ENCODE measurements around the gene RAP1A.
"Not testable (repeated sequence)": the region's sequence is repeated elsewhere in the genome, so short reads cannot be mapped to it uniquely, and the experiment has no call there.

The RAP1A gene

DNA sequence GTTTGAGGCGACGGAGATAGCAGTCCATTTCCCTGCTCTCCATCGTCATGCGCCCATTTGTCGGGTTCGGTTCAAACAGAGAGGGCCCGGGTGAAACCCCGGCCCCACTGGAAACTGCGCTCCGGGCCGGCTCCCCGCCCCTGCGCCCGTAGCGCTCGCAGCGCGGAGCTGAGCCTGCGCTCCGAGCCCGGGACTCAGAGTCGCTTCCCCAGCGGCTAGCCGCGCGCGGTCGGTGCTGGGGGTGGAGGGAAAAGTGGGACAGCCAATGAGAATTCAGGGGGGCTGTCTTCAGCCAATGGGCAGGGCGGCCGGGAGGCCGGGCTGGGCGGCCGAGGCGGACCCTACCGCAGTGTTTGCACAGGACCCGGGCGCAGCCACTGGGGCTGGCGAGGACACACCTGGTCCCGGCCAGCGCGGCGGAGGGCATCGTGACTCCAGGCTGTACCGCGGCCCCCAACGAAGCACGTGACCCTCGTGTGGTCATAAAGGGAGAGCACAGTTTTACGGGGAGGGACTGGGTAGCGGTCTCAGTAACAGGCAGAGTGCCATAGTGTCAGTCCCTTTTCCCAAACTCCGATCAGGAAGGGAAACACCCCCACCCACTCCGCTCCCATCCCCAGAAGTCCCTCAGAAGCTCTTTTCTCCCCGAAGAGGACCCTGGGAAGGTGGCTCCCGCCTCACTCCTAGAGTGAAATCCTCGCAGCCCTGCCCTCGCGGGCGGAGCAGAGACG lies 119.8 kb downstream of the RAP1A start, which contains the start of gene INKA2:
TSS of gene INKA2 (minus strand) at position 202 of the 731 bp plus-strand sequence. CDS start at position 49, 153 bp downstream.
- Histone ChIP-seq H3K4me1 (ENCODE audit: control insufficient read depth in 1 of 2, insufficient read depth in 2 of 2, low read length in 2 of 2) (peaks cover 24 to 50% of the 10 kb centered on the region in 2 donors), H3K27me3 (ENCODE audit: low read depth, low read length) (no peaks in the 10 kb centered on the region), H3K36me3 (ENCODE audit: control insufficient read depth in 1 of 2, insufficient read depth in 2 of 2, low read length in 2 of 2) (peaks cover 0 to 9% of the 10 kb centered on the region in 2 donors), H3K4me3 (ENCODE audit: low read depth in 1 of 2, low read length in 2 of 2) (peak within 1 kb of the TSS; percentile 73 to 77), H3K27ac (ENCODE audit: low read length) (peak within 1 kb of the TSS; percentile 73), H3K9me3 (ENCODE audit: control insufficient read depth in 1 of 2, low read length in 2 of 2) (no peaks in the 10 kb centered on the region)

GRCh38 chr1:111739925-111740765 lies 120.6 kb downstream of the RAP1A start:
- Histone ChIP-seq H3K4me3 (ENCODE audit: low read depth in 1 of 2, low read length in 2 of 2) (peak overlapping the region; percentile 73 to 77), H3K27me3 (ENCODE audit: low read depth, low read length) (no peaks in the 10 kb centered on the region), H3K9me3 (ENCODE audit: control insufficient read depth in 1 of 2, low read length in 2 of 2) (no peaks in the 10 kb centered on the region), H3K36me3 (ENCODE audit: control insufficient read depth in 1 of 2, insufficient read depth in 2 of 2, low read length in 2 of 2) (peaks cover 0 to 9% of the 10 kb centered on the region in 2 donors), H3K4me1 (ENCODE audit: control insufficient read depth in 1 of 2, insufficient read depth in 2 of 2, low read length in 2 of 2) (peaks cover 19 to 42% of the 10 kb centered on the region in 2 donors), H3K27ac (ENCODE audit: low read length) (peak overlapping the region; percentile 73)

DNA sequence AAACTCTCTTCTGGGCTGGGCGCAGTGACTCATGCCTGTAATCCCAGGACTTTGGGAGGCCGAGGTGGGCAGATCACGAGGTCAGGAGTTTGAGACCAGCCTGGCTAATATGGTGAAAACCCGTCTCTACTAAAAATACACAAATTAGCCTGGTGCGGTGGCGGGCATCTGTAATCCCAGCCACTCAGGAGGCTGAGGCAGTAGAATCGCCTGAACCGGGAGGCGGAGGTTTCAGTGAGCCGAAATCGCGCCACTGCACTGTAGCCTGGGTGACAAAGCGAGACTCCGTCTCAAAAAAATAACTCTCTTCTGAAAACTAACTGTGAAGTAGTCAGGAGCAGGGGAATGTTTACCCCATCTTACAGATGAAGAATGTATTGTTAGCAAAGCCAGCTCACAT lies 122.7 kb downstream of the RAP1A start:
- H3K4me1 ChIP-seq (ENCODE audit: control insufficient read depth in 1 of 2, insufficient read depth in 2 of 2, low read length in 2 of 2), result peaks cover 12 to 31% of the 10 kb centered on the region in 2 donors
- H3K27me3 ChIP-seq (ENCODE audit: low read depth, low read length), result not testable (repeated sequence)

GRCh38 chr1:111742938-111743549 lies 123.5 kb downstream of the RAP1A start:
- Histone ChIP-seq H3K4me3 (ENCODE audit: low read depth in 1 of 2, low read length in 2 of 2) (no peak overlapping the region), H3K36me3 (ENCODE audit: control insufficient read depth in 1 of 2, insufficient read depth in 2 of 2, low read length in 2 of 2) (peaks cover 0 to 4% of the 10 kb centered on the region in 2 donors), H3K27me3 (ENCODE audit: low read depth, low read length) (no peaks in the 10 kb centered on the region), H3K27ac (ENCODE audit: low read length) (no peak overlapping the region), H3K4me1 (ENCODE audit: control insufficient read depth in 1 of 2, insufficient read depth in 2 of 2, low read length in 2 of 2) (peaks cover 5 to 23% of the 10 kb centered on the region in 2 donors), H3K9me3 (ENCODE audit: control insufficient read depth in 1 of 2, low read length in 2 of 2) (no peaks in the 10 kb centered on the region)

More for the DNA sequence above, 122.7 kb downstream of the RAP1A start:
- not testable (repeated sequence) for H3K27ac ChIP-seq (ENCODE audit: low read length); H3K9me3 ChIP-seq (ENCODE audit: control insufficient read depth in 1 of 2, low read length in 2 of 2); H3K4me3 ChIP-seq (ENCODE audit: low read depth in 1 of 2, low read length in 2 of 2); H3K36me3 ChIP-seq (ENCODE audit: control insufficient read depth in 1 of 2, insufficient read depth in 2 of 2, low read length in 2 of 2)

DNA sequence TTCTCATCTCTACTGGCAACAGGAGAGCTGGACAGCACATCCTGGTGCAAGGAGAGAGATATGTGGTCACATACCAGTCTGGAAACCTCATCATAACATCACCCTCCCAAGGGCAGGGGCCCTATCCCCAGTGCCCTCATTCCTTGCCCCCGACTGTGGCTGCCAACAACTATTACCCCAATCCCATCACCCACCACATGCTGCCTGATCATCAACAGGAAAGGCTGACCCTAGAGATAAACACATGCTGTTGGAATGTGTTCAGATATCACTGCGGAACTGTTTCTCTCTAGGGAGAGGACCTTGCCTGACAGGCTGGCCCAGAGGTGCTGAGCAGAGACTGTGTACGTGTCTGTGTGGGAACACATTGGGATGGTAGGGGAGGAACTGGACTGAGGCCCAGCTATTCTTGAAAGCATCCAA lies 124.1 kb downstream of the RAP1A start:
- no peak overlapping the region for H3K4me3 ChIP-seq (ENCODE audit: low read depth in 1 of 2, low read length in 2 of 2)
- no peaks in the 10 kb centered on the region for H3K9me3 ChIP-seq (ENCODE audit: control insufficient read depth in 1 of 2, low read length in 2 of 2)
- H3K36me3 ChIP-seq (ENCODE audit: control insufficient read depth in 1 of 2, insufficient read depth in 2 of 2, low read length in 2 of 2), result peaks cover 0 to 1% of the 10 kb centered on the region in 2 donors
- H3K4me1 ChIP-seq (ENCODE audit: control insufficient read depth in 1 of 2, insufficient read depth in 2 of 2, low read length in 2 of 2), result peaks cover 3 to 22% of the 10 kb centered on the region in 2 donors
- no peaks in the 10 kb centered on the region for H3K27me3 ChIP-seq (ENCODE audit: low read depth, low read length)
- no peak overlapping the region for H3K27ac ChIP-seq (ENCODE audit: low read length)

GRCh38 chr1:111745675-111746613 lies 126.4 kb downstream of the RAP1A start:
- no peaks in the 10 kb centered on the region for H3K27me3 ChIP-seq (ENCODE audit: low read depth, low read length)
- no peaks in the 10 kb centered on the region for H3K9me3 ChIP-seq (ENCODE audit: control insufficient read depth in 1 of 2, low read length in 2 of 2)
- no peak overlapping the region for H3K27ac ChIP-seq (ENCODE audit: low read length)
- H3K36me3 ChIP-seq (ENCODE audit: control insufficient read depth in 1 of 2, insufficient read depth in 2 of 2, low read length in 2 of 2), result no peaks in the 10 kb centered on the region
- H3K4me3 ChIP-seq (ENCODE audit: low read depth in 1 of 2, low read length in 2 of 2), result no peak overlapping the region
- H3K4me1 ChIP-seq (ENCODE audit: control insufficient read depth in 1 of 2, insufficient read depth in 2 of 2, low read length in 2 of 2), result peaks cover 3 to 34% of the 10 kb centered on the region in 2 donors

DNA sequence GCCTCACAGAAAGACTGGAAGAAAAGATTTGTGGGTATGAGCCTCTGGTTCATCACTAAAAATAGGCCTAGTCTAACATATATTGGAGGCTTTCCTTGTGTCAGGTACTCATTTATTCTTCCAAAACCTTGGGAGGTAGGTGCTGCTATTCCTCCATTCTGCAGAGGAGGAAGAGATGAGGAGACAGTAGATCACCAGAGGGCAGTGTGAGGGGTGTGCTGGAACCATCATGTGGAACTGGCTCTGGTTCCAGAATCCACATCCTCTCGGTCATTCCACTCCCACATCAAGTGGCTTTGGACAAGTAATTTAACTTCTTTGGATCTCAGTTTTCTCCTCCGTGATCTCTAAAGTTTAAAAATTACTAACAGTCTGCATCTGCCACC lies 127.0 kb downstream of the RAP1A start:
- Histone ChIP-seq H3K9me3 (ENCODE audit: control insufficient read depth in 1 of 2, low read length in 2 of 2) (no peaks in the 10 kb centered on the region), H3K27ac (ENCODE audit: low read length) (no peak overlapping the region), H3K4me3 (ENCODE audit: low read depth in 1 of 2, low read length in 2 of 2) (no peak overlapping the region), H3K4me1 (ENCODE audit: control insufficient read depth in 1 of 2, insufficient read depth in 2 of 2, low read length in 2 of 2) (peaks cover 3 to 34% of the 10 kb centered on the region in 2 donors), H3K36me3 (ENCODE audit: control insufficient read depth in 1 of 2, insufficient read depth in 2 of 2, low read length in 2 of 2) (no peaks in the 10 kb centered on the region), H3K27me3 (ENCODE audit: low read depth, low read length) (no peaks in the 10 kb centered on the region)

DNA sequence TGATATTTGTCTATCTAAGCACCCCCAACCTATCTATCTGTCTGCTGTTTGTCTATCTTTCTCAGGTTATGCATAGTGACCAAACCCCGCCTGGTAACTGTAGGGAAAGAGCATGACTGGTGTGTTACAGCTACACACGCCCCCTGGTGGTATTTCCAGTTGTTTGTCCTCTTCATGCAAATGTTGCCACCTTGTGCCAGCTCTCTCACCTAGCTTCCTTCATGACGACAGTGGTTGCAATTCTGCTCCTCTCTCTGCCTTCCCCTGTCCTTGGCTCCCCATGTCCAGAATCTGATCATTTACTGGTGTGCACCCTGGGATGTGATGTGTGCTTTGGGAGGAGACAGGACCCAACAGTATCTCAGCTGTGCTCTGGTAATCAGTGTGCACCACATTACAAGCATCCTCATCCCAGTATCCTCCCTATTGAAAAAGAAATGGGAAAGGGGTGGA lies 127.7 kb downstream of the RAP1A start:
- Histone ChIP-seq H3K36me3 (ENCODE audit: control insufficient read depth in 1 of 2, insufficient read depth in 2 of 2, low read length in 2 of 2) (no peaks in the 10 kb centered on the region), H3K9me3 (ENCODE audit: control insufficient read depth in 1 of 2, low read length in 2 of 2) (no peaks in the 10 kb centered on the region), H3K27me3 (ENCODE audit: low read depth, low read length) (no peaks in the 10 kb centered on the region), H3K4me3 (ENCODE audit: low read depth in 1 of 2, low read length in 2 of 2) (no peak overlapping the region), H3K27ac (ENCODE audit: low read length) (no peak overlapping the region), H3K4me1 (ENCODE audit: control insufficient read depth in 1 of 2, insufficient read depth in 2 of 2, low read length in 2 of 2) (peaks cover 3 to 34% of the 10 kb centered on the region in 2 donors)

GRCh38 chr1:111747947-111748346 lies 128.4 kb downstream of the RAP1A start:
- H3K27me3 ChIP-seq (ENCODE audit: low read depth, low read length), result no peaks in the 10 kb centered on the region
- H3K4me1 ChIP-seq (ENCODE audit: control insufficient read depth in 1 of 2, insufficient read depth in 2 of 2, low read length in 2 of 2), result peaks cover 3 to 30% of the 10 kb centered on the region in 2 donors
- no peak overlapping the region for H3K27ac ChIP-seq (ENCODE audit: low read length)

DNA sequence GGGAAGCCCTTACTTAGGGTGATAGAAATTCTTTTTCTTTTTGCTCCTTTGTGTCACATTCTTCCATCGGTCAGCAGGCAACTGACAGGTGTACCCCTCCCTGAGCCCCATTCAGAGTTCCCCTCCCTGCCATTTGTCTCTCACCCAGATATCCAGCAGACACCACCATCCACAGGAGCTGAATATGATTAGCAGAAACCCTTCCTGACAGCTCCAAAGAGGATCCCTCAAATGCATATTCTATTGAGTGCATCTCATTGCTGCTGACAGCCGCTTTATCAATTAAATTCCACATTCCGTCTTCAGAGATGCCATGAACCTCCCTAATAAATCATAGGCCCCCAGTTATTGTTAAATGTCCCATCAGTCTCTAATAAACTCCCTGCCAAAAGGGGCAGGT lies 130.0 kb downstream of the RAP1A start:
- no peaks in the 10 kb centered on the region for H3K36me3 ChIP-seq (ENCODE audit: control insufficient read depth in 1 of 2, insufficient read depth in 2 of 2, low read length in 2 of 2)
- peaks cover 7 to 32% of the 10 kb centered on the region in 2 donors for H3K4me1 ChIP-seq (ENCODE audit: control insufficient read depth in 1 of 2, insufficient read depth in 2 of 2, low read length in 2 of 2)
- no peak overlapping the region for H3K27ac ChIP-seq (ENCODE audit: low read length)
- no peaks in the 10 kb centered on the region for H3K9me3 ChIP-seq (ENCODE audit: control insufficient read depth in 1 of 2, low read length in 2 of 2)
- no peak overlapping the region for H3K4me3 ChIP-seq (ENCODE audit: low read depth in 1 of 2, low read length in 2 of 2)
- H3K27me3 ChIP-seq (ENCODE audit: low read depth, low read length), result no peaks in the 10 kb centered on the region

More at GRCh38 chr1:111747947-111748346, 128.4 kb downstream of the RAP1A start:
- Histone ChIP-seq H3K4me3 (ENCODE audit: low read depth in 1 of 2, low read length in 2 of 2) (no peak overlapping the region), H3K9me3 (ENCODE audit: control insufficient read depth in 1 of 2, low read length in 2 of 2) (no peaks in the 10 kb centered on the region), H3K36me3 (ENCODE audit: control insufficient read depth in 1 of 2, insufficient read depth in 2 of 2, low read length in 2 of 2) (no peaks in the 10 kb centered on the region)
